Measurements from ENCODE around the gene PNKP. TPM values are rescaled to one million over a fixed set of nuclear protein-coding genes. Genes with fewer than 3 reads are reported as not detected.

The PNKP gene
- total RNA-seq, 1 experiment from 2014 or later, result 146 TPM

- H3K4me3 Mint-ChIP-seq, result no peak overlapping the region
- peaks cover 27% of the 10 kb centered on the region for H3K27me3 Mint-ChIP-seq (ENCODE audit: low read depth)
- H3K4me1 Mint-ChIP-seq, result peaks cover 11% of the 10 kb centered on the region
- ChIA-PET CTCF (no interaction called here), POLR2A (no interaction called here)
- ATAC-seq (no peak), DNase-seq (ENCODE audit: low spot score) (no peak)
- TF ChIP-seq PRRX2 (CRISPR knock-in tag; IDR thresholded peaks at IDR 0.05) (no peak), HMGXB4 (CRISPR knock-in tag; IDR thresholded peaks at IDR 0.05) (no peak), GTF2I (CRISPR knock-in tag; conservative IDR thresholded peaks at IDR 0.05) (no peak), PREB (CRISPR knock-in tag; IDR thresholded peaks at IDR 0.05; ENCODE audit: borderline replicate concordance) (no peak), SMAD3 (CRISPR knock-in tag; IDR thresholded peaks at IDR 0.05; ENCODE audit: borderline replicate concordance) (no peak), ESRRA (CRISPR knock-in tag; IDR thresholded peaks at IDR 0.05; ENCODE audit: borderline replicate concordance) (no peak), EMX1 (CRISPR knock-in tag; IDR thresholded peaks at IDR 0.05) (no peak), ZNF423 (CRISPR knock-in tag; IDR thresholded peaks at IDR 0.05) (no peak), CBFB (CRISPR knock-in tag; IDR thresholded peaks at IDR 0.05; ENCODE audit: low read depth) (no peak), FOXK1 (CRISPR knock-in tag; IDR thresholded peaks at IDR 0.05) (no peak), FOXP1 (CRISPR knock-in tag; IDR thresholded peaks at IDR 0.05; ENCODE audit: borderline replicate concordance) (no peak), FOXP4 (CRISPR knock-in tag; IDR thresholded peaks at IDR 0.05) (no peak), SMAD4 (CRISPR knock-in tag; IDR thresholded peaks at IDR 0.05) (no peak), ZNF532 (CRISPR knock-in tag; IDR thresholded peaks at IDR 0.05; ENCODE audit: borderline replicate concordance) (no peak)
- H3K27ac Mint-ChIP-seq, result no peak overlapping the region
- no peaks in the 10 kb centered on the region for H3K9me3 Mint-ChIP-seq
- H3K36me3 Mint-ChIP-seq, result peaks cover 45% of the 10 kb centered on the region
These were observed 19.8 kb upstream of the PNKP start for GRCh38 chr19:49887037-49887664.

GRCh38 chr19:49884760-49885159 lies 17.4 kb upstream of the PNKP start:
- Mint-ChIP-seq H3K27me3 (ENCODE audit: low read depth) (peaks cover 13% of the 10 kb centered on the region), H3K4me3 (no peak overlapping the region), H3K36me3 (peaks cover 64% of the 10 kb centered on the region), H3K4me1 (no peaks in the 10 kb centered on the region), H3K27ac (no peak overlapping the region), H3K9me3 (no peaks in the 10 kb centered on the region)
- CTCF ChIA-PET, result no interaction called here
- POLR2A ChIA-PET, result no interaction called here
- no peak for DNase-seq (ENCODE audit: low spot score)
- no peak for ATAC-seq
- TF ChIP-seq ZNF396 (CRISPR knock-in tag; IDR thresholded peaks at IDR 0.05; ENCODE audit: borderline replicate concordance) (no peak), SOX15 (CRISPR knock-in tag; IDR thresholded peaks at IDR 0.05) (no peak), NR2C2 (CRISPR knock-in tag; IDR thresholded peaks at IDR 0.05) (no peak), ZNF138 (CRISPR knock-in tag; conservative IDR thresholded peaks at IDR 0.05) (no peak), EMX1 (CRISPR knock-in tag; IDR thresholded peaks at IDR 0.05) (no peak), PRDM15 (CRISPR knock-in tag; IDR thresholded peaks at IDR 0.05) (no peak), ZNF263 (CRISPR knock-in tag; IDR thresholded peaks at IDR 0.05; ENCODE audit: low read depth) (no peak)
